Right ventricle myocardium superior (tissue), 1 donor: ENCODE measurements around the gene SCP2. TPM values are rescaled to one million over a fixed set of nuclear protein-coding genes. Genes with fewer than 3 reads are reported as not detected.

ENCODE experiments used
- ATAC-seq: fragments of 200-7000 bp; cut with Tn5 transposase; one replicate; pipeline ENCODE4 v1.9.1; 2020; ENCODE audit warnings: mild to moderate bottlenecking; ENCODE audit not compliant: poor library complexity
- DNase-seq: peaks from one replicate; pipeline ENCODE4 v3.0.0-alpha.2; 2020
- intact Hi-C: fragments of 100-400 bp; cut with DNase I; formaldehyde crosslinking; loops from one replicate; pipeline ENCODE4 v1.11.2; 2022
- total RNA-seq: library from RNA; stranded (reverse); fragmentation: NEBNext Ultra II Directional; extraction: Animal tissue kit (Norgen Biotek cat#: 25700); gene quantifications from one replicate; pipeline ENCODE4 v1.2.1, GENCODE V29; 2021
- donor health status: DM: no; HTN: yes; CAD: no; lungs with severe emphysema.

Gene SCP2
- total RNA-seq, 1 donor from 2014 or later: 155 TPM

- ATAC-seq: no peak
- intact Hi-C loops: no loop called here
Observed at GRCh38 chr1:53071915-53072314, 144.8 kb downstream of the SCP2 start.

GRCh38 chr1:53073287-53073686, 146.2 kb downstream of the SCP2 start:
- intact Hi-C loops: no loop called here
- DNase-seq (no peak), ATAC-seq (no peak)

More at GRCh38 chr1:53071915-53072314, 144.8 kb downstream of the SCP2 start:
- DNase-seq: no peak

- peak; percentile 87 for ATAC-seq
- intact Hi-C loops: no loop called here
- DNase-seq: peak; percentile 82
Observed at GRCh38 chr1:53073868-53074311, 146.8 kb downstream of the SCP2 start.

- ATAC-seq: peak; percentile 13
- intact Hi-C loops: no loop called here
- DNase-seq: no peak
Observed at GRCh38 chr1:53074313-53075154, 147.5 kb downstream of the SCP2 start.

- DNase-seq: peak; percentile 11
- intact Hi-C loops: no loop called here
- ATAC-seq: no peak
Observed at GRCh38 chr1:53075206-53075605, 148.1 kb downstream of the SCP2 start.

- DNase-seq: peak; percentile 33
- intact Hi-C loops: no loop called here
- ATAC-seq: no peak
Observed at GRCh38 chr1:53075761-53076163, 148.7 kb downstream of the SCP2 start.

- DNase-seq (peak; percentile 20), ATAC-seq (no peak)
- intact Hi-C loops: no loop called here
Observed at GRCh38 chr1:53076165-53076564, 149.1 kb downstream of the SCP2 start.

- DNase-seq (peak; percentile 41), ATAC-seq (no peak)
- intact Hi-C loops: no loop called here
Observed at GRCh38 chr1:53076721-53077598, 149.9 kb downstream of the SCP2 start.

- intact Hi-C loops: no loop called here
- no peak for ATAC-seq
Observed at GRCh38 chr1:53077599-53077965, 150.5 kb downstream of the SCP2 start.

GRCh38 chr1:53078333-53079101, 151.4 kb downstream of the SCP2 start:
- DNase-seq (peak; percentile 40), ATAC-seq (no peak)
- intact Hi-C loops: no loop called here

More at GRCh38 chr1:53077599-53077965, 150.5 kb downstream of the SCP2 start:
- no peak for DNase-seq

- intact Hi-C loops: no loop called here
- DNase-seq: peak; percentile 36
- no peak for ATAC-seq
Observed at GRCh38 chr1:53079251-53079650, 152.2 kb downstream of the SCP2 start.

- intact Hi-C loops: no loop called here
Observed at GRCh38 chr1:53080041-53080440, 153.0 kb downstream of the SCP2 start.

GRCh38 chr1:53080769-53081168, 153.7 kb downstream of the SCP2 start:
- DNase-seq: peak; percentile 23
- no peak for ATAC-seq
- intact Hi-C loops: no loop called here

More at GRCh38 chr1:53080041-53080440, 153.0 kb downstream of the SCP2 start:
- DNase-seq: peak; percentile 30
- no peak for ATAC-seq

- intact Hi-C loops: no loop called here
- DNase-seq (peak; percentile 27), ATAC-seq (no peak)
Observed at GRCh38 chr1:53081384-53082066, 154.4 kb downstream of the SCP2 start.

GRCh38 chr1:53082826-53083455, 155.9 kb downstream of the SCP2 start:
- no peak for ATAC-seq

GRCh38 chr1:53083636-53084588, 156.8 kb downstream of the SCP2 start:
- ATAC-seq: no peak
- intact Hi-C loops: no loop called here
- no peak for DNase-seq

More at GRCh38 chr1:53082826-53083455, 155.9 kb downstream of the SCP2 start:
- intact Hi-C loops: no loop called here
- DNase-seq: peak; percentile 13

GRCh38 chr1:53084589-53084971, 157.5 kb downstream of the SCP2 start:
- DNase-seq (no peak), ATAC-seq (no peak)

More at GRCh38 chr1:53084589-53084971, 157.5 kb downstream of the SCP2 start:
- intact Hi-C loops: no loop called here
